HepG2 (cell line): ENCODE results near the gene HK2. TPM values are rescaled to one million over a fixed set of nuclear protein-coding genes. Genes with fewer than 3 reads are reported as not detected.
A peak's percentile ranks its signal among the peaks of the same experiment; 100 is the strongest.

Source experiments
- KDM2A ChIP-seq: sonication (generic); formaldehyde crosslinking; IDR thresholded peaks from 2 replicates; pipeline ENCODE4 v1.4.0; 2020; ENCODE audit warnings: low read depth, missing genetic modification reagents, borderline replicate concordance
- KLF16 ChIP-seq, 2 experiments: sonication (generic) in 1 of 2; formaldehyde crosslinking in 1 of 2; IDR thresholded peaks; 2 replicates each; pipeline versions ENCODE4 v1.6.1 to v1.8.0; 2016 to 2023; ENCODE audit warnings: missing genetic modification reagents in 2 of 2, missing compliant biosample characterization in 1 of 2
- NR2F6 ChIP-seq, 2 experiments: IDR thresholded peaks; 2 replicates each; pipeline ENCODE4 v1.6.1; 2016; ENCODE audit warnings: antibody characterized with exemption in 1 of 2, mild to moderate bottlenecking in 1 of 2
- PCBP2 ChIP-seq: fragments of 200-400 bp; formaldehyde crosslinking; optimal IDR thresholded peaks from 2 replicates; pipeline ENCODE3; 2018; ENCODE audit warnings: low read length, low read depth; ENCODE audit not compliant: poor library complexity, severe bottlenecking
- RFX5 ChIP-seq: IDR thresholded peaks from 2 replicates; pipeline ENCODE4 v1.6.1; 2011; ENCODE audit warnings: low read depth, low read length, improper control_type of control experiment
- SIX1 ChIP-seq: sonication (generic); formaldehyde crosslinking; IDR thresholded peaks from 2 replicates; pipeline ENCODE4 v1.4.0; 2020; ENCODE audit warnings: missing genetic modification reagents, borderline replicate concordance
- SP140L ChIP-seq: sonication (generic); formaldehyde crosslinking; IDR thresholded peaks from 2 replicates; pipeline ENCODE4 v1.4.0; 2020; ENCODE audit warnings: missing genetic modification reagents, borderline replicate concordance
- TOE1 ChIP-seq: sonication (generic); formaldehyde crosslinking; IDR thresholded peaks from 2 replicates; pipeline ENCODE4 v1.4.0; 2020; ENCODE audit warnings: mild to moderate bottlenecking, missing genetic modification reagents
- XBP1 ChIP-seq: sonication (generic); formaldehyde crosslinking; IDR thresholded peaks from 2 replicates; pipeline ENCODE4 v1.5.0; 2020; ENCODE audit warnings: missing genetic modification reagents
- ZFP36L2 ChIP-seq: sonication (generic); formaldehyde crosslinking; IDR thresholded peaks from 2 replicates; pipeline ENCODE4 v1.4.0; 2020; ENCODE audit warnings: missing genetic modification reagents
- ZFP41 ChIP-seq: sonication (generic); formaldehyde crosslinking; IDR thresholded peaks from 2 replicates; pipeline ENCODE4 v1.4.0; 2020; ENCODE audit warnings: mild to moderate bottlenecking, missing genetic modification reagents, borderline replicate concordance
- ZFP90 ChIP-seq: sonication (generic); formaldehyde crosslinking; IDR thresholded peaks from 2 replicates; pipeline ENCODE4 v1.8.0; 2022; ENCODE audit warnings: missing genetic modification reagents, mild to moderate bottlenecking, inconsistent platforms, borderline replicate concordance
- ZMYM2 ChIP-seq: sonication (generic); formaldehyde crosslinking; IDR thresholded peaks from 2 replicates; pipeline ENCODE4 v1.8.0; 2022; ENCODE audit warnings: mild to moderate bottlenecking, missing genetic modification reagents
- ZNF558 ChIP-seq: sonication (generic); formaldehyde crosslinking; IDR thresholded peaks from 2 replicates; pipeline ENCODE4 v1.9.0; 2022; ENCODE audit warnings: mild to moderate bottlenecking, missing genetic modification reagents, borderline replicate concordance
- ZSCAN30 ChIP-seq: sonication (generic); formaldehyde crosslinking; IDR thresholded peaks from 2 replicates; pipeline ENCODE4 v1.5.0; 2020; ENCODE audit warnings: mild to moderate bottlenecking, missing genetic modification reagents
- polyA plus RNA-seq, 8 experiments: library from polyadenylated mRNA; depleted of rRNA in 3 of 8; stranded (reverse) in 7 of 8; unstranded in 1 of 8; fragments of >200 nt; fragmentation: Illumina TruSeq in 4 of 8; extraction: Trizol in 4 of 8; gene quantifications; 2 replicates each; pipeline versions ENCODE4 v1.2.1 to v1.2.3, GENCODE V29; 2011 to 2016; ENCODE audit warnings: low read depth in 4 of 8, missing spikeins in 1 of 8, mixed read lengths in 1 of 8; ENCODE audit not compliant: insufficient read depth in 1 of 8
- total RNA-seq, 5 experiments: library from RNA; depleted of rRNA; stranded (reverse); fragments of >200 nt; fragmentation: Illumina TruSeq; extraction: Trizol; gene quantifications; 2 replicates each; pipeline ENCODE4 v1.2.3, GENCODE V29; 2016; ENCODE audit warnings: low read depth in 1 of 5
- TF ChIP-seq, protein P1 (sequence below): sonication (generic); formaldehyde crosslinking; IDR thresholded peaks from 2 replicates; pipeline ENCODE4 v1.5.0; 2020; ENCODE audit warnings: missing genetic modification reagents
- TF ChIP-seq, protein P2 (sequence below): sonication (generic); formaldehyde crosslinking; IDR thresholded peaks from 2 replicates; pipeline ENCODE4 v1.4.0; 2020; ENCODE audit warnings: missing genetic modification reagents, borderline replicate concordance
- TF ChIP-seq, protein P3 (sequence below): sonication (generic); formaldehyde crosslinking; IDR thresholded peaks from 2 replicates; pipeline ENCODE4 v1.9.0; 2021; ENCODE audit warnings: missing genetic modification reagents, mild to moderate bottlenecking, borderline replicate concordance
- TF ChIP-seq, protein P4 (sequence below): sonication (generic); formaldehyde crosslinking; IDR thresholded peaks from 2 replicates; pipeline ENCODE4 v1.4.0; 2020; ENCODE audit warnings: missing genetic modification reagents, borderline replicate concordance

HK2 gene
- total and polyA plus RNA-seq, 2 of the 13 experiments (the other 11 are each of a cell fraction or from before 2014, with no cell fraction given): 13.2 to 101 TPM

DNA sequence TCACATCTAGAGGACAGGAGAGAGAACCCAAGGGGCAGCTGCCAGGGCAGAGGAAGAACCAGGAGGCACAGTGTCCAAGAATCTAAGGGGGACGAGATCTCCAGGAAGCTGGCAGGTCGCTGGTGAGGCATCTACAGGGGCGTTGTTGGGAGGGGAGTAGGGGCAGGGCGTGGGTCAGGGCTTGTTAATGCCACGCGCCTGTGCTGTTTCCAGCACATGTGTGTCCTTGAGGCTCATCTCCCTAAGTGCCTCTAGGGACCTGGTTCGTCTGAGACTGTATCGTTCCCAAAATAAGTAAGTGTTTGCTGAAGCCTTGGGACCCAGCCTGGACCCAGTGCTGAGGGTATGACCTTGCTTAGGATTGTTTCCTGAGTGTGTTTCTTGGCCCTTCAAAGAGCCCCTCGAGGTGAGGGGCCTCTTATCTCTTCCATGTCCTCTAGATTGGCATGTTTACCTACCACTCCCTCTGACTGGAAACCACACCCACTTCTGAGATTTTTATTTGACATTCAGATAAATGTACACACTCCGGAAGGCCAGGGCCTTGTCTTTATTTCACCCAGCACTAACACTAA is 22.2 kb downstream of the HK2 start (continued):
- TF ChIP-seq TOE1 (CRISPR knock-in tag) (no peak; the same call in 1 of the 2 replicates), SP140L (CRISPR knock-in tag) (no peak), NR2F6 (IDR thresholded peaks at IDR 0.05) (peak; percentile 90), NR2F6 (CRISPR knock-in tag; IDR thresholded peaks at IDR 0.05) (peak; percentile 89), ZFP41 (CRISPR knock-in tag) (peak; percentile 88; the same call in 1 of the 2 replicates), ZFP36L2 (no peak), PCBP2 (no peak), KLF16 (CRISPR knock-in tag; IDR thresholded peaks at IDR 0.05) (peak in 1 of 2 experiments; percentile 91; a peak in 2 of 4 replicates), SIX1 (0 out of 2 replicates have a peak, but pooled peaks have one; percentile 15), ZFP90 (CRISPR knock-in tag) (0 out of 2 replicates have a peak, but pooled peaks have one; percentile 22), ZSCAN30 (CRISPR knock-in tag) (no peak), ZNF558 (no peak; the same call in 1 of the 2 replicates), ZMYM2 (no peak), RFX5 (no peak), XBP1 (CRISPR knock-in tag) (0 out of 2 replicates have a peak, but pooled peaks have one; percentile 24), KDM2A (peak; percentile 20)
- TF ChIP-seq, protein P1, sequence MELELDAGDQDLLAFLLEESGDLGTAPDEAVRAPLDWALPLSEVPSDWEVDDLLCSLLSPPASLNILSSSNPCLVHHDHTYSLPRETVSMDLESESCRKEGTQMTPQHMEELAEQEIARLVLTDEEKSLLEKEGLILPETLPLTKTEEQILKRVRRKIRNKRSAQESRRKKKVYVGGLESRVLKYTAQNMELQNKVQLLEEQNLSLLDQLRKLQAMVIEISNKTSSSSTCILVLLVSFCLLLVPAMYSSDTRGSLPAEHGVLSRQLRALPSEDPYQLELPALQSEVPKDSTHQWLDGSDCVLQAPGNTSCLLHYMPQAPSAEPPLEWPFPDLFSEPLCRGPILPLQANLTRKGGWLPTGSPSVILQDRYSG (CRISPR knock-in tag): no peak
- TF ChIP-seq, protein P2, sequence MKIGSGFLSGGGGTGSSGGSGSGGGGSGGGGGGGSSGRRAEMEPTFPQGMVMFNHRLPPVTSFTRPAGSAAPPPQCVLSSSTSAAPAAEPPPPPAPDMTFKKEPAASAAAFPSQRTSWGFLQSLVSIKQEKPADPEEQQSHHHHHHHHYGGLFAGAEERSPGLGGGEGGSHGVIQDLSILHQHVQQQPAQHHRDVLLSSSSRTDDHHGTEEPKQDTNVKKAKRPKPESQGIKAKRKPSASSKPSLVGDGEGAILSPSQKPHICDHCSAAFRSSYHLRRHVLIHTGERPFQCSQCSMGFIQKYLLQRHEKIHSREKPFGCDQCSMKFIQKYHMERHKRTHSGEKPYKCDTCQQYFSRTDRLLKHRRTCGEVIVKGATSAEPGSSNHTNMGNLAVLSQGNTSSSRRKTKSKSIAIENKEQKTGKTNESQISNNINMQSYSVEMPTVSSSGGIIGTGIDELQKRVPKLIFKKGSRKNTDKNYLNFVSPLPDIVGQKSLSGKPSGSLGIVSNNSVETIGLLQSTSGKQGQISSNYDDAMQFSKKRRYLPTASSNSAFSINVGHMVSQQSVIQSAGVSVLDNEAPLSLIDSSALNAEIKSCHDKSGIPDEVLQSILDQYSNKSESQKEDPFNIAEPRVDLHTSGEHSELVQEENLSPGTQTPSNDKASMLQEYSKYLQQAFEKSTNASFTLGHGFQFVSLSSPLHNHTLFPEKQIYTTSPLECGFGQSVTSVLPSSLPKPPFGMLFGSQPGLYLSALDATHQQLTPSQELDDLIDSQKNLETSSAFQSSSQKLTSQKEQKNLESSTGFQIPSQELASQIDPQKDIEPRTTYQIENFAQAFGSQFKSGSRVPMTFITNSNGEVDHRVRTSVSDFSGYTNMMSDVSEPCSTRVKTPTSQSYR (CRISPR knock-in tag): no peak
- TF ChIP-seq, protein P3, sequence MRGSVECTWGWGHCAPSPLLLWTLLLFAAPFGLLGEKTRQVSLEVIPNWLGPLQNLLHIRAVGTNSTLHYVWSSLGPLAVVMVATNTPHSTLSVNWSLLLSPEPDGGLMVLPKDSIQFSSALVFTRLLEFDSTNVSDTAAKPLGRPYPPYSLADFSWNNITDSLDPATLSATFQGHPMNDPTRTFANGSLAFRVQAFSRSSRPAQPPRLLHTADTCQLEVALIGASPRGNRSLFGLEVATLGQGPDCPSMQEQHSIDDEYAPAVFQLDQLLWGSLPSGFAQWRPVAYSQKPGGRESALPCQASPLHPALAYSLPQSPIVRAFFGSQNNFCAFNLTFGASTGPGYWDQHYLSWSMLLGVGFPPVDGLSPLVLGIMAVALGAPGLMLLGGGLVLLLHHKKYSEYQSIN (CRISPR knock-in tag): no peak
- TF ChIP-seq, protein P4, sequence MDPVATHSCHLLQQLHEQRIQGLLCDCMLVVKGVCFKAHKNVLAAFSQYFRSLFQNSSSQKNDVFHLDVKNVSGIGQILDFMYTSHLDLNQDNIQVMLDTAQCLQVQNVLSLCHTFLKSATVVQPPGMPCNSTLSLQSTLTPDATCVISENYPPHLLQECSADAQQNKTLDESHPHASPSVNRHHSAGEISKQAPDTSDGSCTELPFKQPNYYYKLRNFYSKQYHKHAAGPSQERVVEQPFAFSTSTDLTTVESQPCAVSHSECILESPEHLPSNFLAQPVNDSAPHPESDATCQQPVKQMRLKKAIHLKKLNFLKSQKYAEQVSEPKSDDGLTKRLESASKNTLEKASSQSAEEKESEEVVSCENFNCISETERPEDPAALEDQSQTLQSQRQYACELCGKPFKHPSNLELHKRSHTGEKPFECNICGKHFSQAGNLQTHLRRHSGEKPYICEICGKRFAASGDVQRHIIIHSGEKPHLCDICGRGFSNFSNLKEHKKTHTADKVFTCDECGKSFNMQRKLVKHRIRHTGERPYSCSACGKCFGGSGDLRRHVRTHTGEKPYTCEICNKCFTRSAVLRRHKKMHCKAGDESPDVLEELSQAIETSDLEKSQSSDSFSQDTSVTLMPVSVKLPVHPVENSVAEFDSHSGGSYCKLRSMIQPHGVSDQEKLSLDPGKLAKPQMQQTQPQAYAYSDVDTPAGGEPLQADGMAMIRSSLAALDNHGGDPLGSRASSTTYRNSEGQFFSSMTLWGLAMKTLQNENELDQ (CRISPR knock-in tag): no peak
